Mesenchymal stem cell (in vitro differentiated cells and primary cell): ENCODE measurements around the gene CENPX.

Experiments
- DNase-seq: peaks from one replicate; pipeline ENCODE4 v3.0.0-alpha.2; 2013
- H2AFZ ChIP-seq: one replicate; pipeline ENCODE4 v1.6.1; 2013; ENCODE audit warnings: low read depth, mild to moderate bottlenecking, control low read depth, inconsistent platforms, low read length, moderate library complexity
- H2AK5ac ChIP-seq: 2 replicates; pipeline ENCODE4 v1.6.1; 2013; ENCODE audit warnings: low read length, moderate library complexity, mild to moderate bottlenecking, inconsistent platforms; ENCODE audit not compliant: severe bottlenecking
- H2BK120ac ChIP-seq: one replicate; pipeline ENCODE4 v1.6.1; 2013; ENCODE audit warnings: low read depth, mild to moderate bottlenecking, inconsistent platforms, low read length, moderate library complexity
- H2BK12ac ChIP-seq, 2 experiments: one replicate each; pipeline ENCODE4 v1.6.1; 2013; ENCODE audit warnings: inconsistent platforms in 2 of 2, low read length in 2 of 2, mild to moderate bottlenecking in 2 of 2, moderate library complexity in 2 of 2, control low read depth in 1 of 2
- H2BK15ac ChIP-seq: one replicate; pipeline ENCODE4 v1.6.1; 2013; ENCODE audit warnings: mild to moderate bottlenecking, low read depth, inconsistent platforms; ENCODE audit not compliant: poor library complexity, severe bottlenecking
- H2BK5ac ChIP-seq: 2 replicates; pipeline ENCODE4 v1.6.1; 2013; ENCODE audit warnings: low read depth, mild to moderate bottlenecking, low read length, control low read depth, inconsistent platforms; ENCODE audit not compliant: poor library complexity, severe bottlenecking
- H3K14ac ChIP-seq, 2 experiments: one replicate each; pipeline ENCODE4 v1.6.1; 2013; ENCODE audit warnings: inconsistent platforms in 2 of 2, low read length in 2 of 2, control low read depth in 1 of 2, mild to moderate bottlenecking in 1 of 2, moderate library complexity in 1 of 2
- H3K18ac ChIP-seq, 2 experiments: one replicate each; pipeline ENCODE4 v1.6.1; 2013; ENCODE audit warnings: inconsistent platforms in 2 of 2, low read length in 2 of 2, control low read depth in 1 of 2, low read depth in 1 of 2, mild to moderate bottlenecking in 1 of 2
- H3K23ac ChIP-seq, 2 experiments: one replicate each; pipeline ENCODE4 v1.6.1; 2013; ENCODE audit warnings: inconsistent platforms in 2 of 2, low read length in 2 of 2, mild to moderate bottlenecking in 2 of 2, moderate library complexity in 2 of 2, control low read depth in 1 of 2
- H3K27ac ChIP-seq: 2 replicates; pipeline ENCODE4 v1.5.1; 2013; ENCODE audit warnings: mild to moderate bottlenecking, moderate library complexity, low read length, control low read depth, inconsistent platforms; ENCODE audit not compliant: poor library complexity, severe bottlenecking
- H3K27me3 ChIP-seq, 2 experiments: 2 replicates each; pipeline versions ENCODE4 v1.6.1 to v1.7.0; 2013; ENCODE audit warnings: low read length in 2 of 2, mild to moderate bottlenecking in 2 of 2, moderate library complexity in 2 of 2, control low read depth in 1 of 2, inconsistent platforms in 1 of 2; ENCODE audit not compliant: control insufficient read depth in 1 of 2, insufficient read depth in 1 of 2
- H3K36me3 ChIP-seq, 2 experiments: 2 replicates each; pipeline versions ENCODE4 v1.6.1 to v1.7.0; 2013; ENCODE audit warnings: low read length in 2 of 2, control low read depth in 1 of 2, inconsistent platforms in 1 of 2, low read depth in 1 of 2, mild to moderate bottlenecking in 1 of 2; ENCODE audit not compliant: insufficient read depth in 2 of 2, control insufficient read depth in 1 of 2
- H3K4ac ChIP-seq, 2 experiments: one replicate each; pipeline ENCODE4 v1.6.1; 2013; ENCODE audit warnings: inconsistent platforms in 2 of 2, low read length in 2 of 2, mild to moderate bottlenecking in 2 of 2, moderate library complexity in 2 of 2, control low read depth in 1 of 2, low read depth in 1 of 2
- H3K4me1 ChIP-seq: 2 replicates; pipeline ENCODE4 v1.6.1; 2013; ENCODE audit warnings: low read depth, low read length, control low read depth; ENCODE audit not compliant: control insufficient read depth, insufficient read depth
- H3K4me2 ChIP-seq: 2 replicates; pipeline ENCODE4 v1.6.1; 2013; ENCODE audit warnings: low read length, mild to moderate bottlenecking, inconsistent platforms; ENCODE audit not compliant: poor library complexity, severe bottlenecking
- H3K4me3 ChIP-seq, 2 experiments: 2 replicates each; pipeline versions ENCODE4 v1.5.1 to v1.7.0; 2013; ENCODE audit warnings: low read length in 2 of 2, mild to moderate bottlenecking in 2 of 2, control low read depth in 1 of 2, low read depth in 1 of 2; ENCODE audit not compliant: insufficient read depth in 1 of 2
- H3K79me1 ChIP-seq: replicated peaks from 2 replicates; pipeline ENCODE4 v1.6.1; 2013; ENCODE audit warnings: mild to moderate bottlenecking, control low read depth, low read length, inconsistent platforms; ENCODE audit not compliant: poor library complexity, severe bottlenecking
- H3K9ac ChIP-seq: 2 replicates; pipeline ENCODE4 v1.7.0; 2013; ENCODE audit warnings: mild to moderate bottlenecking, low read length, moderate library complexity
- H3K9me3 ChIP-seq: 2 replicates; pipeline ENCODE4 v1.7.0; 2013; ENCODE audit warnings: mild to moderate bottlenecking, low read length; ENCODE audit not compliant: control insufficient read depth
- H4K8ac ChIP-seq: one replicate; pipeline ENCODE4 v1.6.1; 2013; ENCODE audit warnings: inconsistent platforms, mild to moderate bottlenecking, low read length, moderate library complexity
- H4K91ac ChIP-seq: one replicate; pipeline ENCODE4 v1.6.1; 2013; ENCODE audit warnings: mild to moderate bottlenecking, low read length, inconsistent platforms
- WGBS: methylation state at CpG from one replicate; pipeline ENCODE4 v1.1.7; 2013; ENCODE audit warnings: mixed read lengths; 5-methylcytosine and 5-hydroxymethylcytosine counted together

The CENPX gene

DNA sequence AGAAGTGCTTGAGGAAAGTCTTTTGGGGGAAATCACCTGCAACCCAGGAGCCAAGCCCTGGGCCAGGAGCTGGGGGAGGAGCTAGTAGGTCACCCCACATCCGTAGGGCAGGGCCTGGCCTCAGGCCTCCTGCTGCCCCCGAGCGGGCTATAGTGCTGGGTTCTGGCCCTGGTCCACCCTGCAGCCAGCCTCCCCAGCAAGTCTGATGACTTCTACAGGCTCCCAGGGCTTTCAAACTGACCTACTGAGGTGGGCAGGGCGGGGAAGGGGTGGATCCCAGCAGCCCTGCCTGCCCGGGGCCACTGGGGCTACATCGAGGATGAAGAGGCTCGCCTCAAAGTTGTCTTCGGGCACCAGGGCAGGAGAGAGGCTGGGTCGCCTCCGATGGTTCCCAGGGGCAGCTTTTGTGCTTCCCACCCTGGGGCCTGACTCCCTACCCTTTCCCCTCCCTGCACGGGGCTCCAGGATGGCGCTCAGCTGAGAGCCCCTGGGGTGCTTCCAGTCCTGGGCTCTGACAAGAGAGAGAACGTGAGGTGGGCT, 5.0 kb downstream of the CENPX start:
- H3K9ac ChIP-seq: no peak overlapping the region
- H2AFZ ChIP-seq: no peak overlapping the region
- no peak overlapping the region for H4K8ac ChIP-seq
- no peak overlapping the region for H2BK15ac ChIP-seq
- no peak overlapping the region for H4K91ac ChIP-seq
- H3K23ac ChIP-seq: no peak overlapping the region
- no peak overlapping the region for H3K4me2 ChIP-seq
- no peak for DNase-seq
- H2BK5ac ChIP-seq: no peak overlapping the region
- peaks cover 30% of the 10 kb centered on the region for H3K4me1 ChIP-seq
- no peak overlapping the region for H3K14ac ChIP-seq
- no peak overlapping the region for H2AK5ac ChIP-seq
- H3K79me1 ChIP-seq: peaks cover 18% of the 10 kb centered on the region
- H3K27me3 ChIP-seq: no peaks in the 10 kb centered on the region
- H2BK12ac ChIP-seq: no peak overlapping the region
- WGBS: 93% methylated on average over 7 of the region's 13 CpGs
- H3K36me3 ChIP-seq: peaks cover 15 to 64% of the 10 kb centered on the region in 2 experiments
- no peak overlapping the region for H2BK120ac ChIP-seq
- H3K4me3 ChIP-seq: no peak overlapping the region
- H3K27ac ChIP-seq: no peak overlapping the region
- no peak overlapping the region for H3K18ac ChIP-seq
- no peak overlapping the region for H3K4ac ChIP-seq
- no peaks in the 10 kb centered on the region for H3K9me3 ChIP-seq

DNA sequence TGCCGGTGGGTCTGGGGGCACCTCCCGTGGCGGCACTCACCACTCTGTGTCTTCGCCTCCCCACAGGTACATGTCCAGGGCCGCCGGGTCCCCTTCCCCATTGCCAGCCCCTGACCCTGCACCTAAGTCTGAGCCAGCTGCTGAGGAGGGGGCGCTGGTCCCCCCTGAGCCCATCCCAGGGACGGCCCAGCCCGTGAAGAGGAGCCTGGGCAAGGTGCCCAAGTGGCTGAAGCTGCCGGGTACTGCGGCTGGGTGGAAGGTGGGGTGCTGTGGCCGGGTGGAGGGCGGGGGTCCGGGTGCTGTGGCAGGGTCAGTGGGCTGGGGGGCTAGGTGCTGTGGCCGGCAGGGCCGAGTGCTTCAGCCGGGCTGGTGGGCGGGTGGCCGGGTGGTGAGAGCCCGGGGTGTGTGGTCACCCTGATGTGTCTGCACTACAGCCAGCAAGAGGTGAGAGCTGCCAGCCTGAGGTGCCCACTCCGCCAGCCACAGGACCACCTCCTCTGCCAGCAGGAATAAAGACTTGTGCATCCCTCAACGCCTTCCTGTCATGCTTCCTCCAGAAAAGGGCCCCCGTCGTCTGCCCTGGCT, 5.7 kb downstream of the CENPX start:
- no peaks in the 10 kb centered on the region for H3K27me3 ChIP-seq
- H3K36me3 ChIP-seq: peaks cover 15 to 72% of the 10 kb centered on the region in 2 experiments
- peak overlapping the region in 1 of 2 experiments; percentile 17 for H3K4ac ChIP-seq
- H3K4me3 ChIP-seq: no peak overlapping the region
- H3K9me3 ChIP-seq: no peaks in the 10 kb centered on the region
- no peak overlapping the region for H2BK120ac ChIP-seq
- WGBS: 98% methylated on average over 18 of the region's 24 CpGs
- H3K9ac ChIP-seq: no peak overlapping the region
- no peak overlapping the region for H3K18ac ChIP-seq
- peak overlapping the region; percentile 14 for H4K91ac ChIP-seq
- H4K8ac ChIP-seq: no peak overlapping the region
- H2BK15ac ChIP-seq: no peak overlapping the region
- no peak overlapping the region for H2AFZ ChIP-seq
- DNase-seq: no peak
- H3K4me2 ChIP-seq: no peak overlapping the region
- peaks cover 11% of the 10 kb centered on the region for H3K79me1 ChIP-seq
- no peak overlapping the region for H3K14ac ChIP-seq
- H2BK12ac ChIP-seq: no peak overlapping the region
- peaks cover 26% of the 10 kb centered on the region for H3K4me1 ChIP-seq
- no peak overlapping the region for H3K23ac ChIP-seq
- no peak overlapping the region for H3K27ac ChIP-seq
- H2AK5ac ChIP-seq: no peak overlapping the region
- H2BK5ac ChIP-seq: no peak overlapping the region

DNA sequence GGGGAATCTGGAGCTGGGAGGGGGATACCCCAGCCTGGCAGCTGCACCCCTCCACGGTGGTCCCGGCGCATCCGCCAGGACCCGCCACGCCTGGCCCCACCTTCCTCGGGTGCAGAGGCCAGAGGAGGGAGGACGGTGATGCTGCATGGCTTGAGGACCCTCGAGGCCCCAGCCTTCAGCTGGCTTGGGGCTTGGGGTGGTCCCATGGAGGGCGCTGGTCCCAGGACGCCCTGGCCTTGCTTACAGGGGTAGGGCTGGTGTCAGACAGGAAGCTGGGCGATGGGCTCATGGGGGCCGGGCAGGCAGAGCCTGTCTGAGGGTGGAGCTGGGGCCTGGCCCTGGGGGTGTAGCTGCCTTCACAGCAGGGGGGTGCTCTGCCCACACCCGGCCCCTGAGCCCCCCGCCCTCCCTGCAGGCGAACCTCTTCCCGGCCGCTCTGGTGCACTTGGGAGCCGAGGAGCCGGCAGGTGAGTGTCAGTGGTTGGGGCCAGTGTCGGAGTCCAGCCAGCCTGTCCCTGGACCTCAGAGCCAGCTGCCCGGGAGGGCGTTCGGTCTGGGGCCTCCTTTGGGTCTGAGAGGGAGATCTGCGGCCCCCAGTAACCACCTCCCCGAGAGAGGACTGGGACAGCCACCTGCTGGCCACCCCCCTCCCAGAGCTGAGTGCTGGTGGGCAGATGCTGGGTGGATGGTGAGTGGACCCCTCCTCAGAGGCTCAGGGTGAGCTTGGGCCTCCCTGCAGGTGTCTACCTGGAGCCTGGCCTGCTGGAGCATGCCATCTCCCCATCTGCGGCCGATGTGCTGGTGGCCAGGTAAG, 6.4 kb downstream of the CENPX start:
- H2AFZ ChIP-seq: no peak overlapping the region
- H4K8ac ChIP-seq: no peak overlapping the region
- H3K4me3 ChIP-seq: no peak overlapping the region
- H3K9ac ChIP-seq: no peak overlapping the region
- H2BK12ac ChIP-seq: no peak overlapping the region
- no peak overlapping the region for H2BK120ac ChIP-seq
- no peak overlapping the region for H3K4me2 ChIP-seq
- no peak overlapping the region for H3K27ac ChIP-seq
- no peak overlapping the region for H3K23ac ChIP-seq
- DNase-seq: no peak
- 95% methylated on average over 24 of the region's 28 CpGs for WGBS
- H3K4me1 ChIP-seq: peaks cover 19% of the 10 kb centered on the region
- H2BK15ac ChIP-seq: no peak overlapping the region
- H2AK5ac ChIP-seq: no peak overlapping the region
- H3K36me3 ChIP-seq: peaks cover 15 to 79% of the 10 kb centered on the region in 2 experiments
- H3K4ac ChIP-seq: peak overlapping the region in 1 of 2 experiments; percentile 17
- no peak overlapping the region for H2BK5ac ChIP-seq
- peaks cover 10% of the 10 kb centered on the region for H3K79me1 ChIP-seq
- H3K9me3 ChIP-seq: no peaks in the 10 kb centered on the region
- H3K27me3 ChIP-seq: no peaks in the 10 kb centered on the region
- no peak overlapping the region for H3K14ac ChIP-seq
- H3K18ac ChIP-seq: no peak overlapping the region
- peak overlapping the region; percentile 14 for H4K91ac ChIP-seq

DNA sequence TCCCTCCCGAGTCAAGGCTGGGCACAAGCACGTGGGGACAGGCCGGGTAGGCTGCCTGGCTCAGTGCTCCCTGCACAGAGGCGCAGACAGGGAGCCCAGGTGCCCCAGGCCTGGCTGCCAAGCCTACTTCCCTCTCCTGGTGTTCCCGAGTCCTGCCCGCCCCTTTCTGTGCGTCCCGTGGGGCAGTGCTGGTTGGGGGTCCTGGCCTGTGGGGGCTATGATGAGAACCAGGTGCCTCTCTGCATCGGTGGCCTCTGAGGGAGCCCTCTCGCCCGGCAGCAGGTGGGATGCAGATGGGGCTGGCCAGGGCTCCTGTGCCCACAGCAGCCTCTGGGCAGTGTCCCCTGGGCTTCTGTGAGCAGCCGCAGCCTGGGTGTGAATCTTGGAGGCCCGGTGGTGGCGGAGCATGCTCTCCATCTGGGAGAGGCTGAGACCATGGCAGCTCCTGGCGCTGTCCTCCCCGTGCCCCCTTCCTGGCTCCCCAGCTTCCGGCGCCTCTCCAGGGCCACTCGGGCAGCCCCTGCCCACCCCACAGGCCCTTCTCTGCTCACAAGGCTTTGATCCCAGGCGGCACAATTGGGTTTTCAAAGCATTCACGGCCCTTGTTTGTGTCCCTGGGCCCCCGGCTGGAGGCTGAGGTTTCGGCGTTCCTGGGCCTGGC, 7.2 kb downstream of the CENPX start:
- H3K27ac ChIP-seq: no peak overlapping the region

More for the DNA sequence above, 7.2 kb downstream of the CENPX start:
- no peak for DNase-seq
- peaks cover 11% of the 10 kb centered on the region for H3K79me1 ChIP-seq
- no peak overlapping the region for H3K4me2 ChIP-seq
- no peak overlapping the region for H3K9ac ChIP-seq
- H3K27me3 ChIP-seq: no peaks in the 10 kb centered on the region
- H3K9me3 ChIP-seq: no peaks in the 10 kb centered on the region
- no peak overlapping the region for H2AK5ac ChIP-seq
- H3K36me3 ChIP-seq: peaks cover 15 to 87% of the 10 kb centered on the region in 2 experiments
- no peak overlapping the region for H3K4ac ChIP-seq
- peaks cover 17% of the 10 kb centered on the region for H3K4me1 ChIP-seq
- no peak overlapping the region for H2BK15ac ChIP-seq
- H2BK5ac ChIP-seq: no peak overlapping the region
- no peak overlapping the region for H4K91ac ChIP-seq
- H2BK120ac ChIP-seq: no peak overlapping the region
- H3K4me3 ChIP-seq: no peak overlapping the region
- H4K8ac ChIP-seq: no peak overlapping the region
- no peak overlapping the region for H3K23ac ChIP-seq
- 92% methylated on average over 19 of the region's 24 CpGs for whole genome bisulfite sequencing
- H3K14ac ChIP-seq: no peak overlapping the region
- H2AFZ ChIP-seq: no peak overlapping the region
- H2BK12ac ChIP-seq: no peak overlapping the region
- no peak overlapping the region for H3K18ac ChIP-seq
